Stimulated activated CD8-positive, alpha-beta memory T cell treated with anti-CD3 and anti-CD28 coated beads, Interleukin-2, amount 100 ng/mL, for 48 hours (primary cell): ENCODE results near the gene GGTLC2.
"Not testable (repeated sequence)": the region's sequence is repeated elsewhere in the genome, so short reads cannot be mapped to it uniquely, and the experiment has no call there.

Experiments
- DNase-seq, 2 donors: peaks; one replicate each; pipeline ENCODE4 v3.0.0-alpha.2; 2020; ENCODE audit warnings: low read depth in 2 of 2

Gene GGTLC2

GRCh38 chr22:22644314-22644713, at the start of gene GGTLC2:
Gene GGTLC2 (plus strand): TSS chr22:22644614. CDS start chr22:22646346, 1,732 bp downstream.
- not testable (repeated sequence) for DNase-seq

DNA sequence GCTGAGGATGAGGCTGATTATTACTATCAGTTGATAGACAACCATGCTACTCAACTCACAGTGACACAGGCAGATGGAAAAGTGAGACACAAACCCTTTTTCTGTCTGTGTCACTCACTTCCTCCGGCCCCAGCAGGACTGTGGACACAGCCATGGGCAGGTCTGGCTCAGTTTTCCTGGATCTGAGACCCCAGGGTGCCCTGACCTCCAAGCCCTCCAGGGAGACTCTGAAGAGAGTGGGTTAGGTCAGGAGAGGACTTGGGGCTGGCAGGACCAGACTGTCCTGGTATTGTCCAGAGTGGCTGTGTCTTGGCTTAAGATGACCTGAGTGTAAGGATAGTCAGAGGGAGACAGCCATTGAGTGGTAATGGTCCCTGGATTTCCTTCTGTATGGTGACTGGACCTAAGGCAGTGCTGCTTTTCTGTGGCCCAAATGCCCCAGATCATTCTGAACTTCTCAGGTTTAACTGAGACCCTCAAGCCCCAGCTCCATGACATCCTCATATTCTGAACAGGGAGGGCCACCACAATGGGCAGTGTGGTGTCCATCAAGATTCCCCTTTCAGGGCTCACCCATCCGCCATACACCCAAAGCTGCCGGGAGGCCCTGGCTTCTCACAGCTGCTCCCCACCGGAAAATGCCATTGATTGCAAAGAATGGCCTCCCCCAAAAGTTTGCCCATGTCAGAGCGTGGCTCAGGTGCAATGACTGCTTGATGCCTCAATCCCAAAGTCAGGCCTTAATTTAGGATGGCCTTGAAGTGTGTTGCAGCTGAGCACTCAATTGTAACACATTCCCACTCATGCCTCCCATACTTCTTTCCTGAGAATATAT, 49.2 kb upstream of the GGTLC2 start:
- no peak for DNase-seq

DNA sequence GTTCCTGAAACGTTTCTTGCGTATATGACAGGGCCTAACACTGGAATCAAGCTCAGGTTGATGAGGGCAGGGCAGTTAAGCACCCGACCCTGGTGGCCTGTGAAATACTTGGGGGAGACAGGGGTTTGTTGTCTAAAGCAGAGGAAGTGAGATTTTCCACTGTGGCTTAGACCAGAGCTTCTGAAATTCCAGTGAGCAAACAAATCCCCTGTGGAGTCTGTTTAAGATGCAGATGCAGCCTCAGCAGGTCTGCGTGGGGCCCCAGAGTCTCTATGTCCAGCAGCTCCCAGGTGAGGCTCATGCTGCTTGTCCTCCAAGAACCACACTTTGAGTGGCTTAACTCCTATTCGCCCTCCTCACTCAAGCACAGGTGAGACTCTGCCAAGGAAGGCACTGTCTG, 46.3 kb upstream of the GGTLC2 start:
- DNase-seq = no peak

- no peak for DNase-seq
Observed at GRCh38 chr22:22599248-22599647, 45.2 kb upstream of the GGTLC2 start.

DNA sequence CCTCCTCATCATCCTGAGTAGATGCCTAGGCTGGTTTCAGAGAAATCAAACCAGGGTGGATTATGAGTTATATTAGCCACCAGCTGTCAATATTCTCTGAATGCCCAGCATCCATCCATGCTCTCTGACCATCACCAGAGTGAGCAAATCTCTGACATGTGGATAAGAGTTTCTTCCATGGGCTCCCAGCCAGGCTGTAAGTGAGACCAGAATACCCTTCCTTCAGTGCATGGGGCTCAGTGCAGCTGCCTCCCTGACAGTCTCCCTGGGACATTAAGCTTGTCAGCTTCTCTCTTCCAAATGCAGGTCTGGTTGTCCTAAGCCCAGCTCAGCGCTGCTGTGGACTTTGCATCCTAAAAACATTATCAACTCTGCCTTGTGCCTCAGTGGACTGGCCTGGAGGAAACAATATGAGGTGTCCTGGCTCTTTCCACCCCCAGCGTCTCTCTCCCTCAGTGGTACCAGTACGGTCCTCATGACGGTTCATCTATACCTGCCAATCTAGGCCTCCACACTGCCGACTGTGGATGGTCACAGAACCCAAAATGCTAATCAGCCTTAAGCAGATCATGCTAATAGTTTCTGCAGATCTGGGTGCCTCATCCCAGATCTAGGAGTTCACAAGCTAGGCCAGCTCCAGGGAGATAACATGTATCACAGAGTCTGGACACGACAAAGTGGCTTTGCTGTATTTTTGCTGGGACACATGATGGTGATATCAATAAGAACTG, 43.7 kb upstream of the GGTLC2 start:
- DNase-seq = no peak

GRCh38 chr22:22603470-22603947, 40.9 kb upstream of the GGTLC2 start:
- DNase-seq = no peak

DNA sequence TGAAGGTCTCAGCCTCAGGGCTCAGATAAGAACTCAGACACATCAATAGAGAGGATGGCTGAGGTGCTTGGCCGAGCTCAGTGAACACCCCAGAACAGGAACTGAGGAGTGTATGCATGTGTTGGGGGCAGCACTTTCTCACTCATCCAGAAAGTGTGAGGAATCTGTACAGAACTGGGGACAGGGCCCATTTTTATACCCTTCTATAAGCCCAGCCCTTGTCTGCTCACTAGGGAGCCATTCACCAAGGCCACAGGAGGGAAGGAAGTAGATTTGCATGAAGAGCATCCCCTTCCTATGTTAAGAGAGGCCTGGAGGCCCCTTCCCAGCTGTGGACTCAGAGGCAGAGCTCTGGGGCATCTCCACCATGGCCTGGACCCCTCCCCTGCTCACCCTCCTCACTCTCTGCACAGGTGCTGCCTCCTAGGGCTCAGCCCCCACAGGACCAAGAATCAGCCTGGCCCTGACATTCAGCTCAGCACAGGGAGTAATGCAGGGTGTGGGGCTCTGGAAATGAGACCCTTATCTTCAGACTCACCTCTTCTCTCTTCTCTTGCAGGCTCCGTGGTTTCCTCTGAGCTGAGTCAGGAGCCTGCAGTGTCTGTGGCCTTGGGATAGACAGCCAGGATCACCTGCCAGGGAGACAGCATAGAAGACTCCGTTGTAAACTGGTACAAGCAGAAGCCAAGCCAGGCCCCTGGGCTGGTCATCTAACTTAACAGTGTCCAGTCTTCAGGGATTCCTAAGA, 39.9 kb upstream of the GGTLC2 start:
- DNase-seq = no peak

DNA sequence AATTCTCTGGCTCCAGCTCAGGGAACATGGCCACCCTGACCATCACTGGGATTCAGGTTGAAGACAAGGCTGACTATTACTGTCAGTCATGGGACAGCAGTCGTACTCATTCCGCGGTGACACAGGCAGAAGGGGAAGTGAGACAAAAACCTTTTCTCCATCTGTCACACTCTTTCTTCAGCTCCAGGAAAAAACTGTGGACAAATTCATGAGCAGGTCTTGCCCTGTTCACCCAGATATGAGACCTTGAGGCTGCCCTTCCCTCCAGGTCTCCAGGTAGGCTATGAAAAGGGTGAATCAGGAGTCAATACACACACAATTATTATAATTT, 39.4 kb upstream of the GGTLC2 start:
- no peak for DNase-seq

- not testable (repeated sequence) for DNase-seq
Observed at GRCh38 chr22:22608022-22608421, 36.4 kb upstream of the GGTLC2 start.

DNA sequence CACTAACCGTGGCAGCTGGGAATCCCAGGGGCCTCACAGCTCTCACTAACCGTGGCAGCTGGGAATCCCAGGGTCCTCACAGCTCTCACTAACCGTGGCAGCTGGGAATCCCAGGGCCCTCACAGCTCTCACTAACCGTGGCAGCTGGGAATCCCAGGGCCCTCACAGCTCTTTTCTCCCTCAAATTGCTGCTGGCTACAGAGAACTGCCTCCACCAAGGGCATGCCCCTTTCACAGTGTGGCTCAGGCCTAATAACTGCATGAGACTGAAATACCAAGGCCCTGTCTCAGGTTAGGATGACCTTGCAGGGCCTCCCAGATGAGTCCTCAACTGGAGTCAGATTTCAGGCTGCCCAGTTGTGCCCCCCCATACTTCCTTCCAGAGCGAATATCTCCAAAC, 35.1 kb upstream of the GGTLC2 start:
- DNase-seq = no peak

- no peak for DNase-seq
Observed at GRCh38 chr22:22612516-22612915, 31.9 kb upstream of the GGTLC2 start.

GRCh38 chr22:22614065-22614464, 30.3 kb upstream of the GGTLC2 start:
- DNase-seq = no peak

- DNase-seq = no peak
Observed at GRCh38 chr22:22616636-22617035, 27.8 kb upstream of the GGTLC2 start.

GRCh38 chr22:22618448-22618847, 26.0 kb upstream of the GGTLC2 start:
- DNase-seq = no peak

- DNase-seq = no peak
Observed at GRCh38 chr22:22618923-22619322, 25.5 kb upstream of the GGTLC2 start.

- DNase-seq = no peak
Observed at GRCh38 chr22:22619765-22620414, 24.5 kb upstream of the GGTLC2 start.

DNA sequence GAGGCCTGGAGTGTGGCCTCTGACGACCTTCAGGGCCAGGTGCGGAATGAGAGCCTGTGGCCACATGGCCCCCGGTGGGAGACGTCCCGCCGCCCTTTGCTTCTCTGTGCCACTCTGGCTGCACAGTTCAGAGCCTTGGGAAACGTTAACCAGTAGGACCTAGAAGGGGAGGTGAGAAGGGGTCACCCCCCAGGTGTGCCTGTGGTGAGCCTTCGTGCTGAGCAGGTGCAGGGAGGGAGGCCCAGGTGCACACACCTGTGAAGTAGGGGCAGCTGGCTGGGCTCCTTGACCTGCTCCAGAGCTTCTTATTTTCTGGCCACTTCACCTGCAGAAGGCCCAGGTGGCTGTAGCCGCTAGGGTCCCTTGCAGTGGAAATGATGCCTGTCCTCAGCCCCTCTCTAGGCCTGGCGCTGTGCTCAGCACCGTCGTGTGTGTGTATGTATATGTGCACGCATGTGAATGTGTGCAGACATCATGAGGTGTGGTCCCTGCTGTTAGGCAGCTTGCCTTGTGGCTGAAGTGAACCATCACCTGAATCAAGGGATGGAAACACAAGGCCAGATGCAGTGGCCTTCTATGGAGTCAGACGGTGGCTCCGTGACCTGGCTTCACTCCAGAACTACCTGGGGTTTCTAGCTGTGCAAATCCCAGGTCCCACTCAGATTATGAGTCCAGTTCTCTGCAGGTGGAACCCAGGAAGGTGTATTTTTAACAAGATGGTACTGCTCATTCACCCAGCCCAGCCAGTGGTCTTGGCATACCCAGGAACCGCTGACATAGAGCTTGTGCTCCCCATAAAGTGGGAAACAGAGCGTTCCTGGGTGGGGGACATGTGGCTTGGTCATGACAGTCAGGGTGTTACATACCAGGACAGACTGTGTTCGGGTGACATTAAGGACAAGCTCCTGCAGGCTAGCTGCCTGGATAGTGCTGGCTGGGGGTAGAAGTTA, 15.6 kb upstream of the GGTLC2 start:
- not testable (repeated sequence) for DNase-seq

GRCh38 chr22:22631223-22631652, 13.2 kb upstream of the GGTLC2 start:
- DNase-seq = not testable (repeated sequence)

- not testable (repeated sequence) for DNase-seq
Observed at GRCh38 chr22:22632226-22632625, 12.2 kb upstream of the GGTLC2 start.

GRCh38 chr22:22633533-22633932, 10.9 kb upstream of the GGTLC2 start:
- DNase-seq = not testable (repeated sequence)

- DNase-seq = peak in 1 of 2 donors; percentile 13
Observed at GRCh38 chr22:22636260-22636659, 8.2 kb upstream of the GGTLC2 start.
